Colonic mucosa (tissue), 4 donors: ENCODE data around the gene ATG9B. TPM values are rescaled to one million over a fixed set of nuclear protein-coding genes. Genes with fewer than 3 reads are reported as not detected.

Experiments used
- DNase-seq: peaks from one replicate; pipeline ENCODE4 v3.0.0-alpha.2; 2020
- H3K27ac ChIP-seq: fragments of 200-600 bp; one replicate; pipeline ENCODE4 v1.8.0; 2021
- H3K27me3 ChIP-seq: fragments of 200-600 bp; one replicate; pipeline ENCODE4 v1.8.0; 2021
- H3K36me3 ChIP-seq: fragments of 200-600 bp; one replicate; pipeline ENCODE4 v1.8.0; 2021
- H3K4me1 ChIP-seq: fragments of 200-600 bp; one replicate; pipeline ENCODE4 v1.8.0; 2021; ENCODE audit warnings: mild to moderate bottlenecking
- H3K4me3 ChIP-seq: fragments of 200-600 bp; one replicate; pipeline ENCODE4 v1.8.0; 2021
- H3K9ac ChIP-seq, 2 donors: one replicate each; pipeline ENCODE4 v1.7.0; 2013; ENCODE audit warnings: control low read depth in 2 of 2, low read depth in 2 of 2, low read length in 2 of 2
- H3K9me3 ChIP-seq: fragments of 200-600 bp; one replicate; pipeline ENCODE4 v1.8.0; 2021
- CTCF ChIP-seq: fragments of 200-600 bp; IDR thresholded peaks from one replicate; pipeline ENCODE4 v1.8.0; 2022; ENCODE audit warnings: antibody characterized with exemption, mild to moderate bottlenecking
- intact Hi-C: fragments of 100-400 bp; cut with DNase I; formaldehyde crosslinking; loops from one replicate; pipeline ENCODE4 v1.14.1; 2022
- total RNA-seq, 2 donors: library from RNA; stranded (reverse); fragmentation: NEBNext Ultra II Directional in 1 of 2; extraction: Animal tissue kit (Norgen Biotek cat#: 25700) in 1 of 2; gene quantifications; one replicate each; pipeline ENCODE4 v1.2.1, GENCODE V29; 2021
- donor health status: healthy.
- donor health status: DM: no; HTN: no; CAD: no.
- donor health status: DM: no; HTN: no; CAD: no.

Gene ATG9B
- total RNA-seq, 2 donors from 2014 or later = 0.66 to 1.2 TPM

DNA sequence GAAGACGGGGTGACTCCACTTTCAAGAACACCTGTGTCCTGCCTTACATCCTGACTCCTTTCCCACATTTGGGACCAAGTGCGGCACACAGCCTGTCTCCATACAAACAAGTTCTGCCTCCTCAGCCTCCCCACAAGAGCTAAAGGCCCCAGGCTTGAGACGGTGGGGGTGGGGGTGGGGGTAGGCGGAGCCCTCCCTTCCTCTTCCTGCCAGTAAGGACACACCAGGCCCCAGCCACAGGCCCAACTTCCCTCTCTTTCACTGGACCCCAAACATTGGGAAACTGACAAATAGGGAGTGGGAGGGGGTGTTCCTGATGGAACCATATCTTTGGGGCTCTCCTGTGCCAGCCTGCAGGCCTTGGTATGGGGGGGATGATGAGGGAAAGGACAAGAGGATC is 28.8 kb upstream of the ATG9B start:
- DNase-seq = no peak
- Histone ChIP-seq H3K27ac (no peak overlapping the region), H3K27me3 (no peaks in the 10 kb centered on the region), H3K4me3 (no peak overlapping the region), H3K36me3 (no peaks in the 10 kb centered on the region), H3K4me1 (peaks cover 14% of the 10 kb centered on the region), H3K9me3 (no peaks in the 10 kb centered on the region), H3K9ac (no peak overlapping the region)
- TF ChIP-seq CTCF = no peak
- intact Hi-C loops = no loop called here

GRCh38 chr7:151051108-151051507 is 26.8 kb upstream of the ATG9B start:
- Histone ChIP-seq H3K4me1 (peaks cover 7% of the 10 kb centered on the region), H3K36me3 (no peaks in the 10 kb centered on the region), H3K9me3 (no peaks in the 10 kb centered on the region), H3K27me3 (no peaks in the 10 kb centered on the region), H3K27ac (no peak overlapping the region), H3K9ac (no peak overlapping the region), H3K4me3 (no peak overlapping the region)
- TF ChIP-seq CTCF = no peak
- peak; percentile 45 for DNase-seq
- intact Hi-C loops = no loop called here

- no peak for DNase-seq
- H3K9me3 ChIP-seq = no peaks in the 10 kb centered on the region
- intact Hi-C loops = no loop called here
- H3K36me3 ChIP-seq = no peaks in the 10 kb centered on the region
- no peak overlapping the region for H3K9ac ChIP-seq
- no peak overlapping the region for H3K4me3 ChIP-seq
- H3K27me3 ChIP-seq = no peaks in the 10 kb centered on the region
- H3K27ac ChIP-seq = no peak overlapping the region
- peaks cover 7% of the 10 kb centered on the region for H3K4me1 ChIP-seq
- TF ChIP-seq CTCF = no peak
Measured at GRCh38 chr7:151048911-151049463, 24.7 kb upstream of the ATG9B start.

DNA sequence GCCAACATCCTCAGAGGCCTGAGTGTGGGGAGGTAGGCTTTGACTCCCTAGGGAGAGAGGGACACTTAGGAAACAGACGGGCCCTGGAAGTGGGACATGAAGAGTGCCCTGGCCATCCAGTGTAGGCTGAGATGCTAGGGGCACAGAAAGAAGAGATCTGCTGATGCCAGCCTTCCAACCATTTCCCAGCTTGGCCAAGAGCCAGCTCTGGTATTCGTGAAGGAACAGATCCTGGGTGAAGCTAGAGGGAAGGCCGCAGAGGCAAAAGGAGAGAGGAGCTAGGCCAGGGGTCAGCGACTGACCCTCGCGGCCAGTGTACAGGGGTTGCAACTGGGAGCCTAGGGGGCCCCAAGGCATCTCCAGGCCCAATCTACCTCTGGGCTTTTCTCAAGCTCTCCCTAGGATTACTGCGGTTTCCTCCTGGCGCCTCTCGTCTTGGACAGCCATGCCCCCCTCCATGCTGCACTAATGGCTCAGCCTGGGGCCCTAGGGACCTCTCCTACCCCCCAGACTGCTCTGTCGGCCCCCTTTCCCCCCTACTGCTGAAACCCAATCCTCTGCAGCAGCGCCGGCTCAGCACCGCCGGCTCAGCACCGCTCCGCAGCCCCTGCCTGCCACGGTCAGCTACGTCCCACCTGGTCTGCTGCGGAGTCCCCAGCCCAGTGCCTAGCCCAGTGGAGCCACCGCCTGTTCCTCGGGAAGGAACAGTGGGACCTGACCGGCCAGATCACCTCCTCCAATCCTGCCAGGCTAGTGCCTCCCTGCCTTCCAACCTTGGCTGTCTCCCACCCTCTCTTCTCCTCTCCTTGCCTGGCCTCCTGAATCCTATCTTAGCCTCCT is 23.9 kb upstream of the ATG9B start, which contains the start of gene ASIC3:
Gene ASIC3 (plus strand): TSS at position 556 of the 840 bp plus-strand sequence. CDS start 355 bp downstream, outside the sequence.
- no peak for TF ChIP-seq CTCF
- Histone ChIP-seq H3K9me3 (no peaks in the 10 kb centered on the region), H3K27me3 (no peaks in the 10 kb centered on the region), H3K9ac (no peak within 1 kb of the TSS), H3K4me1 (peaks cover 7% of the 10 kb centered on the region), H3K4me3 (no peak within 1 kb of the TSS), H3K36me3 (no peaks in the 10 kb centered on the region), H3K27ac (no peak within 1 kb of the TSS)
- intact Hi-C loops = no loop called here
- DNase-seq = no peak

GRCh38 chr7:151046603-151047573 is 22.6 kb upstream of the ATG9B start:
- Histone ChIP-seq H3K9me3 (no peaks in the 10 kb centered on the region), H3K27ac (no peak overlapping the region), H3K9ac (no peak overlapping the region), H3K27me3 (no peaks in the 10 kb centered on the region), H3K36me3 (no peaks in the 10 kb centered on the region), H3K4me1 (peaks cover 7% of the 10 kb centered on the region), H3K4me3 (no peak overlapping the region)
- TF ChIP-seq CTCF = no peak
- DNase-seq = peak; percentile 31
- intact Hi-C loops = no loop called here
